ENCODE measurements around the gene LPP. TPM values are rescaled to one million over a fixed set of nuclear protein-coding genes. Genes with fewer than 3 reads are reported as not detected.

LPP gene
- total RNA-seq, 1 experiment from 2014 or later: 54.0 TPM

GRCh38 chr3:188207941-188208515 lies 54.1 kb downstream of the LPP start (continued):
- TF ChIP-seq, protein P1, sequence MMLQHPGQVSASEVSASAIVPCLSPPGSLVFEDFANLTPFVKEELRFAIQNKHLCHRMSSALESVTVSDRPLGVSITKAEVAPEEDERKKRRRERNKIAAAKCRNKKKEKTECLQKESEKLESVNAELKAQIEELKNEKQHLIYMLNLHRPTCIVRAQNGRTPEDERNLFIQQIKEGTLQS (IDR thresholded peaks at IDR 0.05): no peak
- TF ChIP-seq EGR1 (IDR thresholded peaks at IDR 0.05; ENCODE audit: low read depth) (no peak), EZH2 (IDR thresholded peaks at IDR 0.05) (no peak), POLR2A (IDR thresholded peaks at IDR 0.05; ENCODE audit: borderline replicate concordance, extremely low read depth, insufficient read depth, insufficient read length) (no peak), FOSL1 (IDR thresholded peaks at IDR 0.05; ENCODE audit: low read depth) (no peak)

- intact Hi-C loops (cut with micrococcal nuclease): no loop called here
- TF ChIP-seq, protein P1 (IDR thresholded peaks at IDR 0.05): no peak
- no peak for TF ChIP-seq CEBPB (IDR thresholded peaks at IDR 0.05; ENCODE audit: low read depth)
- H3K4me2 ChIP-seq (ENCODE audit: low read length): no peak overlapping the region
- no peak for ATAC-seq
- H3K9me3 ChIP-seq (ENCODE audit: control insufficient read depth in 1 of 2, insufficient read depth in 1 of 2, low read depth in 1 of 2, low read length in 2 of 2): no peaks in the 10 kb centered on the region
- no peaks in the 10 kb centered on the region for H3K27me3 ChIP-seq (ENCODE audit: insufficient read depth, low read length)
- DNase-seq (ENCODE audit: low read depth, low spot score): no peak
- H3K4me1 ChIP-seq (ENCODE audit: control insufficient read depth in 1 of 2, insufficient read depth in 2 of 2, low read length in 2 of 2): no peaks in the 10 kb centered on the region
- no TSS peak for BruUV-seq (replicated peaks)
- H4K20me1 ChIP-seq (ENCODE audit: insufficient read depth): no peaks in the 10 kb centered on the region
- H3K36me3 ChIP-seq (ENCODE audit: control insufficient read depth in 1 of 2, insufficient read depth in 2 of 2, low read length in 2 of 2): no peaks in the 10 kb centered on the region
- peaks cover 32% of the 10 kb centered on the region; the same call in 1 of the 2 replicates for H3K79me2 ChIP-seq (ENCODE audit: insufficient read depth, low read length)
- POLR2A ChIA-PET: no interaction called here
- CTCF ChIA-PET: no interaction called here
- no peaks in the 10 kb centered on the region for H3K9me2 ChIP-seq (ENCODE audit: insufficient read depth)
- H3K9ac ChIP-seq (ENCODE audit: low read length): no peak overlapping the region
- no peak overlapping the region for H3K27ac ChIP-seq (ENCODE audit: low read depth, low read length)
- H2AFZ ChIP-seq (ENCODE audit: low read depth, low read length, poor library complexity, severe bottlenecking): no peak overlapping the region
- H3K4me3 ChIP-seq (replicated peaks in 1 of 2; ENCODE audit: low read depth in 1 of 2, low read length in 2 of 2): no peak overlapping the region
- RAD21 ChIA-PET (ENCODE audit: low non-redundant PET in 1 of 2, low total read pairs in 2 of 2, uncharacterized antibody in 2 of 2, unreplicated experiment in 2 of 2): no interaction called here
Measured at GRCh38 chr3:188208516-188208981, 54.6 kb downstream of the LPP start.

DNA sequence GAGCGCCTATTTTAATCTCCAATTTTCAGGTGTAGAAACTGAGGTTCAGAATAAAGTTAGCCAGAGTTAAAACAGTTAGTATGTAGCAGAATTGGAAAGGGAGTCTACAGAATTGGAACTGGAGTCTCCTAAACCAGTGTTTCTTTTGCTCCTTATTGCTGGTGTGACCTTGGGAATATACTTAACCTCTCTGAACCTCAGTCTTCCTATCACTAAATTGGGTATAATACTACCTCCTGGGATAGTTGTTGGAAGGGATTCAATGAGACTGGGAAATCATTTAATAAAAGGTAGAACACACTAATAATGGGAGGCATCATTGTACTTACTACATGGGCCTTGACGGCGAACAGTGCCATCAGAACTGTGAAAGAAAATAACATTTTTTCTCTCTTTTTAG lies 55.1 kb downstream of the LPP start:
- no peaks in the 10 kb centered on the region for H3K27me3 ChIP-seq (ENCODE audit: insufficient read depth, low read length)
- no peaks in the 10 kb centered on the region for H3K9me2 ChIP-seq (ENCODE audit: insufficient read depth)
- no peak overlapping the region for H3K4me2 ChIP-seq (ENCODE audit: low read length)
- H3K79me2 ChIP-seq (ENCODE audit: insufficient read depth, low read length): peaks cover 27% of the 10 kb centered on the region; the same call in 1 of the 2 replicates
- ATAC-seq: no peak
- no peak overlapping the region for H3K27ac ChIP-seq (ENCODE audit: low read depth, low read length)
- no peaks in the 10 kb centered on the region for H3K36me3 ChIP-seq (ENCODE audit: control insufficient read depth in 1 of 2, insufficient read depth in 2 of 2, low read length in 2 of 2)
- TF ChIP-seq, protein P2, sequence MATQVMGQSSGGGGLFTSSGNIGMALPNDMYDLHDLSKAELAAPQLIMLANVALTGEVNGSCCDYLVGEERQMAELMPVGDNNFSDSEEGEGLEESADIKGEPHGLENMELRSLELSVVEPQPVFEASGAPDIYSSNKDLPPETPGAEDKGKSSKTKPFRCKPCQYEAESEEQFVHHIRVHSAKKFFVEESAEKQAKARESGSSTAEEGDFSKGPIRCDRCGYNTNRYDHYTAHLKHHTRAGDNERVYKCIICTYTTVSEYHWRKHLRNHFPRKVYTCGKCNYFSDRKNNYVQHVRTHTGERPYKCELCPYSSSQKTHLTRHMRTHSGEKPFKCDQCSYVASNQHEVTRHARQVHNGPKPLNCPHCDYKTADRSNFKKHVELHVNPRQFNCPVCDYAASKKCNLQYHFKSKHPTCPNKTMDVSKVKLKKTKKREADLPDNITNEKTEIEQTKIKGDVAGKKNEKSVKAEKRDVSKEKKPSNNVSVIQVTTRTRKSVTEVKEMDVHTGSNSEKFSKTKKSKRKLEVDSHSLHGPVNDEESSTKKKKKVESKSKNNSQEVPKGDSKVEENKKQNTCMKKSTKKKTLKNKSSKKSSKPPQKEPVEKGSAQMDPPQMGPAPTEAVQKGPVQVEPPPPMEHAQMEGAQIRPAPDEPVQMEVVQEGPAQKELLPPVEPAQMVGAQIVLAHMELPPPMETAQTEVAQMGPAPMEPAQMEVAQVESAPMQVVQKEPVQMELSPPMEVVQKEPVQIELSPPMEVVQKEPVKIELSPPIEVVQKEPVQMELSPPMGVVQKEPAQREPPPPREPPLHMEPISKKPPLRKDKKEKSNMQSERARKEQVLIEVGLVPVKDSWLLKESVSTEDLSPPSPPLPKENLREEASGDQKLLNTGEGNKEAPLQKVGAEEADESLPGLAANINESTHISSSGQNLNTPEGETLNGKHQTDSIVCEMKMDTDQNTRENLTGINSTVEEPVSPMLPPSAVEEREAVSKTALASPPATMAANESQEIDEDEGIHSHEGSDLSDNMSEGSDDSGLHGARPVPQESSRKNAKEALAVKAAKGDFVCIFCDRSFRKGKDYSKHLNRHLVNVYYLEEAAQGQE (IDR thresholded peaks at IDR 0.05; ENCODE audit: low read depth): no peak
- TF ChIP-seq POLR2A (IDR thresholded peaks at IDR 0.05; ENCODE audit: borderline replicate concordance, extremely low read depth, insufficient read depth, insufficient read length) (no peak), JUND (IDR thresholded peaks at IDR 0.05) (no peak), EZH2 (IDR thresholded peaks at IDR 0.05) (no peak)
- no peak overlapping the region for H3K4me3 ChIP-seq (replicated peaks in 1 of 2; ENCODE audit: low read depth in 1 of 2, low read length in 2 of 2)
- H3K9me3 ChIP-seq (ENCODE audit: control insufficient read depth in 1 of 2, insufficient read depth in 1 of 2, low read depth in 1 of 2, low read length in 2 of 2): no peaks in the 10 kb centered on the region
- no peaks in the 10 kb centered on the region for H4K20me1 ChIP-seq (ENCODE audit: insufficient read depth)
- no peak overlapping the region for H3K9ac ChIP-seq (ENCODE audit: low read length)
- no TSS peak for BruUV-seq (replicated peaks)
- CTCF ChIA-PET: no interaction called here
- no peak for DNase-seq (ENCODE audit: low read depth, low spot score)
- H2AFZ ChIP-seq (ENCODE audit: low read depth, low read length, poor library complexity, severe bottlenecking): no peak overlapping the region
- RAD21 ChIA-PET (ENCODE audit: low non-redundant PET in 1 of 2, low total read pairs in 2 of 2, uncharacterized antibody in 2 of 2, unreplicated experiment in 2 of 2): no interaction called here
- H3K4me1 ChIP-seq (ENCODE audit: control insufficient read depth in 1 of 2, insufficient read depth in 2 of 2, low read length in 2 of 2): no peaks in the 10 kb centered on the region
- POLR2A ChIA-PET: no interaction called here
- intact Hi-C loops (cut with micrococcal nuclease): no loop called here
